Stimulated activated naive CD8-positive, alpha-beta T cell treated with anti-CD3 and anti-CD28 coated beads, Interleukin-15, Interleukin-2, amounts not matched to agents 100 ng/mL and 50 ng/mL, for 24 hours (primary cell): ENCODE measurements around the gene PGAM4.
"Not testable (repeated sequence)": the region's sequence is repeated elsewhere in the genome, so short reads cannot be mapped to it uniquely, and the experiment has no call there.

Experiments
- H3K27ac Mint-ChIP-seq: one replicate; pipeline ENCODE4 v1.8.0; 2021; ENCODE audit warnings: mild to moderate bottlenecking, mixed read lengths
- H3K27me3 Mint-ChIP-seq: one replicate; pipeline ENCODE4 v1.8.0; 2021; ENCODE audit warnings: mixed read lengths
- H3K36me3 Mint-ChIP-seq: one replicate; pipeline ENCODE4 v1.8.0; 2021; ENCODE audit warnings: low read depth, mixed read lengths
- H3K4me1 Mint-ChIP-seq: one replicate; pipeline ENCODE4 v1.8.0; 2021; ENCODE audit warnings: low read depth, mixed read lengths
- H3K4me3 Mint-ChIP-seq: one replicate; pipeline ENCODE4 v1.8.0; 2021; ENCODE audit warnings: mild to moderate bottlenecking, mixed read lengths
- H3K9me3 Mint-ChIP-seq: one replicate; pipeline ENCODE4 v1.8.0; 2021; ENCODE audit warnings: mixed read lengths

The PGAM4 gene

DNA sequence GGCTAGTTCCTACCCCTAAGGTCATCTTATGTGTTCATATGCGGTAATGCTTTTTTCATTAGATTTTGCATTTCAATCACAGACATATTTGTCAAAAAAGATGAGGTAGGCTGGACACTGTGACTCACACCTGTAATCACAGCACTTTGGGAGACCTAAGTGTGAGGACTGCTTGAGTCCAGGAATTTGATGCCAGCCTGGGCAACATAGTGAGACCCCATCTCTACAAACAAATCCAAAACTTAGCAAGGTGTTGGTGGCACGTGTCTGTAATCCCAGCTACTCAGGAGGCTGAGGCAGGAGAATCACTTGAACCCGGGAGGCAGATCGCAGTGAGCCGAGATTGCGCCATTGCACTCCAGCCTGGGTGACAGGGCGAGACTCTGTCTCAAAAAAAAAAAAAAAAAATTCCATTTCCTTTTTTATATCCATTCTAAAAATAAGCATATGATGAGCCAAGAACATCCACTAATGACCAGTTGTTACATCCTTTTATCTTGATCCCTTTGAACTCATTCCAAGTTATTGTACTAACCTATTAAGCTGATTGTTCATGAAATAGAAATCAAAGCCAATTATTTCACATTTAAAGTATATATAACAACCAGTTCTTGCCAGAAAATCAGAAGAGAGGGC lies 23.4 kb downstream of the PGAM4 start:
- Mint-ChIP-seq H3K27ac (no peak overlapping the region), H3K36me3 (no peaks in the 10 kb centered on the region), H3K4me3 (no peak overlapping the region), H3K27me3 (no peaks in the 10 kb centered on the region), H3K9me3 (no peaks in the 10 kb centered on the region), H3K4me1 (peaks cover 4% of the 10 kb centered on the region)

DNA sequence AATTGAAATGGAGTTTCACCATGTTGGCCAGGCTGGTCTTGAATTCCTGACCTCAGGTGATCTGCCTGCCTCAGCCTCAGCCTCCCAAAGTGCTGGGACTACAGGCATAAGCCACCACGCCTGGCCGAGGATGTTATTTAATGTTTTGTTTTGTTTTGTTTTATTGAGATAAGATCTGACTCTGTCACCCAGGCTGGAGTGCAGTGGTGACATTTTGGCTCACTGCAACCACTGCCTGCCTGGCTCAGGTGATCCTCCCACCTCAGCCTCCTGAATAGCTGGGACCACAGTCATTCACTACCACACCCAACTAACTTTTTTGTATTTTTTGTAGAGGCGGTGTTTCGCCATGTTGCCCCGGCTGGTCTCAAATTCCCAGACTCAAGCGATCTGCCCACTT lies 24.4 kb downstream of the PGAM4 start:
- H3K9me3 Mint-ChIP-seq, H3K36me3 Mint-ChIP-seq, H3K4me3 Mint-ChIP-seq, H3K27me3 Mint-ChIP-seq, H3K4me1 Mint-ChIP-seq, H3K27ac Mint-ChIP-seq: not testable (repeated sequence)

DNA sequence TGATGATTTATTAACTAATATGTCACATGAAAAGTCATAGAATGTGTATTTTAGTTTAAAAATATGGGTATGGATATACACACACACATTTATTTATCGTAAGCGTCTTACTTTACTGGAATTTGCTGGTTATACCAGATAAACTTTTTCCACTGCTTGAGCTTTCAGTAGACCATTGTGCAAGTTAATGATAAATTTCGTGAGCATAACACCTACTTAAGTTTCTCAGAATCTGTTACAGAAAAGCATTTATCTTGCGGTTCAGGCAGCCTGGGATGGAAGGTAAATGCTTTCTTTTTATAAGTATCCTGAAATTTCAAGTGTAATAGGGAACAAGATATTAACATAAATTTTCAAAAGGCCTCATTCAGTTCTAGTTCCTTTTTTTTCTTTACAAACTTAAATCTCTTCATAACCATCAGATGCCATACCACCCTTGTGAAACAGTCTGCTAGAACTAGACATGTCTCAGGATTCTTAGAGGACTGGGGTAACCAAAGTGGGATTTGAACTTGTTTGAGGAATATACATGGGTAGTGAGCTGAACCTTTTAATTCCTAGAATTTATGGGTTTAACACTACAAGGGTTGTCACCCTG lies 31.3 kb downstream of the PGAM4 start:
- Mint-ChIP-seq H3K9me3 (no peaks in the 10 kb centered on the region), H3K27me3 (no peaks in the 10 kb centered on the region), H3K36me3 (no peaks in the 10 kb centered on the region), H3K4me1 (peaks cover 2% of the 10 kb centered on the region), H3K4me3 (no peak overlapping the region), H3K27ac (no peak overlapping the region)

DNA sequence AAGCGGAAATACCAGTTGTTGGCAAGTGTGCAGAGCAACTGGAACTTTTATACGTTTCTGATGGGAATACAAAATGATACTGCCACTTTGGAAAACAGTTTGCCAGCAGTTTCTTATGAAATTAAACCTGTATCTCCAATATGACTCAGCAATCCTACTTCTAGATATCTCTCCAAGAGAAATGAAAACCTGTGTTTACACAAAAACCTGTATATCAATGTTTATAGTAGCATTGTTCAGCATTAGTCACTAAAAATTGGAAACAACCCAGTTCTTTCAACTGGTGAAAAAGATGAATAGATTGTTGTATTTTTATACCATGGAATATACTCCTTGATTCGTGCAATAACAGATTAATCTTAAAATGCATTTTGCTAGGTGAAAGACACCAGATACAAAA lies 32.1 kb downstream of the PGAM4 start:
- H3K4me3 Mint-ChIP-seq: no peak overlapping the region
- no peaks in the 10 kb centered on the region for H3K27me3 Mint-ChIP-seq
- no peaks in the 10 kb centered on the region for H3K4me1 Mint-ChIP-seq
- H3K36me3 Mint-ChIP-seq: no peaks in the 10 kb centered on the region
- no peak overlapping the region for H3K27ac Mint-ChIP-seq
- H3K9me3 Mint-ChIP-seq: no peaks in the 10 kb centered on the region

DNA sequence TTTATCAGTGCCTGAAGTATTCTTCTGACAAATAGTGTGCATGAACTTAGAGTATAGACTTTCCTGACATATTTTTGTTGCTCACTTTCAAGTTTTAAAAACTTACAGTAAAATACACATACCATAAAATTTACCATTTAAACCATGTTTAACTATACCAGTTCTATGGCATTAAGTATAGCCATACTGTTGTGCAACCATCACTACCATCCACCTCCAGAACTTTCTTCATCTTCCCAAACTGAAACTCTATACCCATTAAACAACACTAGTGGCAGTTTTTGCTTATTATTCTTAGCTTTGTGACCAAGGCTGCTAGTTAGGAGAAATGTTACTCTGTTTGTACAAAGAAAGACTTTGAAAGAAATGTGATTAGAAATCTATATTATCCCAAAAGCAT lies 33.1 kb downstream of the PGAM4 start:
- Mint-ChIP-seq H3K36me3 (no peaks in the 10 kb centered on the region), H3K27ac (no peak overlapping the region), H3K4me3 (no peak overlapping the region), H3K27me3 (no peaks in the 10 kb centered on the region), H3K9me3 (no peaks in the 10 kb centered on the region), H3K4me1 (no peaks in the 10 kb centered on the region)

DNA sequence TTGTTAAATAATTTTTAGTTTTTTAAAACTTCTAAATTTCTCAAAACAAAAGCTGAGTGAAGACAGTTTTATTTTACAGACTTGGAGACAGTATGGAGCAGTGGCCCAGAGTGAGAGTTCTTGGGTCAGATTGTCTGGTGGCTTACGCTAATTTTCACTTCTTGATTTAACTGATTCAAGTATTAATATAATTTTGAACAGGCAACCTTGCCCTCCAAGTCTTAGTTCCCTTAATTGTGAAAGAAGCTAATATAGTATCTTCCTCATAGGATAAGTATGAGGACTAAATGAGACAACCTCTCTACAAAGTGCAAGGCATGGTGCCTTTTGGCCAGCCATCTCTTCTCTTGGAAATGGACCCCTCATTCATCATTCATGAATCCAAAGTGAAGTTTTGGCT lies 33.6 kb downstream of the PGAM4 start:
- H3K27ac Mint-ChIP-seq: no peak overlapping the region
- no peaks in the 10 kb centered on the region for H3K4me1 Mint-ChIP-seq
- H3K36me3 Mint-ChIP-seq: no peaks in the 10 kb centered on the region
- no peaks in the 10 kb centered on the region for H3K27me3 Mint-ChIP-seq
- no peaks in the 10 kb centered on the region for H3K9me3 Mint-ChIP-seq
- no peak overlapping the region for H3K4me3 Mint-ChIP-seq

DNA sequence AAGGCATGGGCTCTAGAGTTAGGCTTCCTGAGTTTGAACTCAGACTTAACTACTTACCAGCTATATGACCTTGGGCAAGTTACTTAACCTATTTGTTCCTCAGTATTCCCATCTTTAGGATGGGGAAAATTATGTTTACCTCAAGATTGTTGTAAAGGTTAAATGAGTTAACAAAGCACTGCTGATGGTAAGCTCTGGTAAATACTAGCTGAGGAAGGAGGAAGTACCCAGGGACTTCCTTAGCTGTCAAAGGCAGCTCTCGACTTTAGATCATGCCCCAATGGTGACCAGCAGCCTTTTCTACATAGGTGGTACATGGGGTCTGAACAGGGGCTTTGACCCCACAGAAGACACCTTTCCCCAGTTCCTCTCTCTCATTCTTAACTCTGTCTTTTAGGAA lies 38.9 kb downstream of the PGAM4 start:
- no peaks in the 10 kb centered on the region for H3K36me3 Mint-ChIP-seq
- no peaks in the 10 kb centered on the region for H3K9me3 Mint-ChIP-seq
- no peak overlapping the region for H3K27ac Mint-ChIP-seq
- no peak overlapping the region for H3K4me3 Mint-ChIP-seq
- H3K27me3 Mint-ChIP-seq: no peaks in the 10 kb centered on the region
- peaks cover 3% of the 10 kb centered on the region for H3K4me1 Mint-ChIP-seq

DNA sequence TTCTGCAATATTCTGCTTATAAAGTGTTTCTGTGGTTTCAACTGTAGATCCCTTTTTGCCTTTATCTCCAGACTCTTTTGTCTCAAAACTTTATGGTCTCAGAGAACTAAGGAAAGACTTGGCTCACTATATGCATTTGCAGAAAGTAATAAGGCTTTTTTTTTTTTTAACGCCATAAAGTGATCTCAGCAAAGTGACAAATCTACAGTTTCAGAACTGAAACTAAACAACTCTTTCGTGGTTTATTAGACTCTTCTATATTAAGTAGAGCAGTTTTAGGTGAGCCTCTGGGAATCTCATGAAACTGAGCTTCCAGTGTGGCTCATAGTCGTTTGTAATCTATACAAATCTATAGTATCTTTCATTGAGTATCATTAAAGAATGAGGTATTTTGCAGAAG lies 43.7 kb downstream of the PGAM4 start:
- H3K36me3 Mint-ChIP-seq: no peaks in the 10 kb centered on the region
- no peak overlapping the region for H3K4me3 Mint-ChIP-seq
- no peaks in the 10 kb centered on the region for H3K27me3 Mint-ChIP-seq
- peaks cover 8% of the 10 kb centered on the region for H3K4me1 Mint-ChIP-seq
- H3K27ac Mint-ChIP-seq: no peak overlapping the region
- H3K9me3 Mint-ChIP-seq: no peaks in the 10 kb centered on the region

DNA sequence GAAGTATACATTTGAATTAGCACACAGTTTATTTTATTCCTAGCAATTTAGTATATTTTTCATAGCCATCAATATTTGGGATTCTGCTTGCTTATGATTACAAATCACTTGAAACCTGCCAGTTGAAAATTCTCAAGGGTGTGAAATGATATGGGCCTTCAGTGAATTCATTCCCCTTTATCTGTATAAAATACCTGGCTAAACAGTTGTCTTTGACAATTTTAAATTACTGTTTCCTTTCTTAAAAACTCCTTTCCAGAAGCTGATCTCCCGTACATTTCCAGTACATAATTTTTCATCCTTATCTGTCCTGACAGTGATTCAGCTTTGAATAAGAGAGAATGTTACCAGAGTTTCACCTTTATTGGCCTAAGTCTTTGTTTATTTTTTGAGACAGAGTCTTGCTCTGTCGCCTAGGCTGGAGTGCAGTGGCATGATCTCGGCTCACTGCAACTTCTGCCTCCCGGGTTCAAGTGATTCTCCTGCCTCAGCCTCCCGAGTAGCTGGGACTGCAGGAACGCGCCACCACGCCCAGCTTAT lies 45.0 kb downstream of the PGAM4 start:
- Mint-ChIP-seq H3K36me3 (no peaks in the 10 kb centered on the region), H3K27me3 (no peaks in the 10 kb centered on the region), H3K27ac (no peak overlapping the region), H3K9me3 (no peaks in the 10 kb centered on the region), H3K4me1 (peaks cover 8% of the 10 kb centered on the region), H3K4me3 (no peak overlapping the region)

DNA sequence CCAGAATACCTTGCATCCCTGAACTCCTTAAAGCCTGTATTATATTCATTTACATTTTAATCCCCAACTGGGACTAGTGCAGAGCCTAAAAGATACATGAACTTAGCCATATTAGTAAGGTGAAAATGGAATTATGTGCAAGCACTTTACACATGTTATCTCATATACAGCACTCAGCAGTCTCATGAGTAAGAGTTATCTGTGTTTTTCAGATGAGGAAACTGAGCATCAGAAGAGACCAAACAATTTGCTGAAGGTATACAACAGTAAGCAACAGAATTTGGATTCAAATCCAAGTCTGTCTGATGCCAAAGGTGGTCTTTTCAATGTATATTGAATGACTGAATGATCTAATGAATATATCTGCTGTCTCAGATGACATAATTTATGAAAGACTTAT lies 46.7 kb downstream of the PGAM4 start:
- no peak overlapping the region for H3K4me3 Mint-ChIP-seq
- no peaks in the 10 kb centered on the region for H3K9me3 Mint-ChIP-seq
- peaks cover 8% of the 10 kb centered on the region for H3K4me1 Mint-ChIP-seq
- no peaks in the 10 kb centered on the region for H3K36me3 Mint-ChIP-seq
- no peak overlapping the region for H3K27ac Mint-ChIP-seq
- no peaks in the 10 kb centered on the region for H3K27me3 Mint-ChIP-seq

DNA sequence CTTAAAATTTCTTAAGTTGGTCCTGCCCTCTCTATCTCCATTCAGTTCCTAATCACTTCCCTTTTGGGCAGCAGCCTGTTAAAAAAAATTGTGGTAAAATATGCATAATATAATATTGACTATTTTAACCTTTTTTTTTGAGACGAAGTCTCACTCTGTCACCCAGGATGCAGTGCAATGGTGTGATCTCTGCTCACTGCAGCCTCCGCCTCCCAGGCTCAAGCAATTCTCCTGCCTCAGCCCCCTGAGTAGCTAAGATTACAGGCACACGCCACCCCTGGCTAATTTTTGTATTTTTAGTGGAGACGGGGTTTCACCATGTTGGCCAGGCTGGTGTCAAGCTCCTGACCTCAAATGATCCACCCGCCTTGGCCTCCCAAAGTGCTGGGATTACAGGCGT lies 50.1 kb downstream of the PGAM4 start:
- H3K4me1 Mint-ChIP-seq: peaks cover 14% of the 10 kb centered on the region
- H3K9me3 Mint-ChIP-seq, H3K4me3 Mint-ChIP-seq, H3K27me3 Mint-ChIP-seq, H3K36me3 Mint-ChIP-seq, H3K27ac Mint-ChIP-seq: not testable (repeated sequence)

DNA sequence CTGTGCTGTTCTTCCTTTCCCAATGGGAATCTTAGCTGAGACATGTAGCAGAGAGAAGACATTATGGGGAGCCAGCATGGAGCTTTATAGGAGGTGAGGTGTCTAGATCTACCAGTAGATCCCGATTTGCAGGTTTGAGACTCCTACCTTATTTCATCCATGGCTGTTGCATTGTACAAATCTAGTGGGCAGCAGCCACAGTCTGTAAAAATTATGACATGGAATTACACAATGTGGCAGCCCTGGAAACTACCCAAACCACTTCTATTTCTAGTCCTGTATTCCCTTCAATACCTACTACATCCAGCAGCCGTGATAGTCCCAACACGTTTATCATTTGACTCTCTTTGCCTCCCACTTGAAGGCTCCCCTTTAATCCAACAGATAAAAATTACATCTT lies 50.9 kb downstream of the PGAM4 start:
- Mint-ChIP-seq H3K4me1 (peaks cover 14% of the 10 kb centered on the region), H3K36me3 (no peaks in the 10 kb centered on the region), H3K27ac (no peak overlapping the region), H3K9me3 (no peaks in the 10 kb centered on the region), H3K27me3 (no peaks in the 10 kb centered on the region), H3K4me3 (no peak overlapping the region)
